Endothelial cell of umbilical vein (primary cell): ENCODE measurements around the gene ASB8. TPM values are rescaled to one million over a fixed set of nuclear protein-coding genes. Genes with fewer than 3 reads are reported as not detected.

Source experiments
- BruUV-seq: library from RNA; stranded (reverse); fragments of 400-500 nt; replicated peaks from 2 replicates; lab custom pipeline; 2021; lab: Mats Ljungman, UMichigan
- CTCF ChIA-PET: fragments of 300-600, 350-600 bp; sonication (Branson Sonifier 250); formaldehyde crosslinking; loops from one replicate; lab custom pipeline; 2021; ENCODE audit warnings: antibody characterized with exemption, inconsistent platforms; lab: Charles Lee
- POLR2A ChIA-PET: fragments of 300-600, 350-600 bp; sonication (Branson Sonifier 250); formaldehyde crosslinking; loops from one replicate; lab custom pipeline; 2021; ENCODE audit warnings: antibody characterized with exemption, inconsistent platforms; lab: Charles Lee
- DNase-seq: peaks from one replicate; pipeline ENCODE4 v3.0.0-alpha.2; 2011; ENCODE audit warnings: low read depth, low spot score
- FAIRE-seq: peaks from 2 replicates; lab custom pipeline; 2011; peaks lifted over from hg19 to GRCh38; lab: Jason Lieb, UNC
- H2AFZ ChIP-seq: 2 replicates; pipeline ENCODE4 v1.6.0; 2012; ENCODE audit warnings: low read depth, low read length, control low read depth, inconsistent platforms
- H3K27ac ChIP-seq: 2 replicates; pipeline ENCODE4 v1.5.1; 2011; ENCODE audit warnings: low read depth, mild to moderate bottlenecking, control low read depth, low read length, moderate library complexity; ENCODE audit not compliant: insufficient read depth
- H3K27me3 ChIP-seq, 2 experiments: 2 replicates each; pipeline versions ENCODE4 v1.6.0 to v1.6.1; 2011; ENCODE audit warnings: low read length in 2 of 2, mixed read lengths in 1 of 2; ENCODE audit not compliant: control insufficient read depth in 2 of 2, insufficient read depth in 2 of 2
- H3K36me3 ChIP-seq, 2 experiments: 2 replicates in 1 of 2; 3 replicates in 1 of 2; pipeline ENCODE4 v1.5.1; 2011; ENCODE audit warnings: low read length in 2 of 2, mild to moderate bottlenecking in 1 of 2, moderate library complexity in 1 of 2; ENCODE audit not compliant: control insufficient read depth in 2 of 2, insufficient read depth in 2 of 2; ENCODE audit errors: extremely low read depth in 1 of 2
- H3K4me1 ChIP-seq: 3 replicates; pipeline ENCODE4 v1.5.1; 2011; ENCODE audit warnings: mild to moderate bottlenecking, low read length; ENCODE audit not compliant: control insufficient read depth, insufficient read depth; ENCODE audit errors: extremely low read depth
- H3K4me2 ChIP-seq: 2 replicates; pipeline ENCODE4 v1.6.1; 2011; ENCODE audit warnings: low read length, control low read depth, mixed read lengths; ENCODE audit not compliant: insufficient read depth
- H3K4me3 ChIP-seq, 3 experiments: fragments of 200-600 bp in 1 of 3; sonication (generic), shearing (Covaris generic) in 1 of 3; replicated peaks in 1 of 3; 2 replicates each; pipeline ENCODE4 v1.5.1; 2011 to 2016; ENCODE audit warnings: control low read depth in 3 of 3, low read length in 3 of 3, mild to moderate bottlenecking in 2 of 3, inconsistent platforms in 1 of 3, low read depth in 1 of 3, moderate library complexity in 1 of 3; ENCODE audit not compliant: insufficient read depth in 1 of 3
- H3K79me2 ChIP-seq: 2 replicates; pipeline ENCODE4 v1.6.0; 2012; ENCODE audit warnings: low read length, inconsistent platforms; ENCODE audit not compliant: control insufficient read depth, insufficient read depth
- H3K9ac ChIP-seq: replicated peaks from 2 replicates; pipeline ENCODE3; 2011; ENCODE audit warnings: low read length, control low read depth; ENCODE audit not compliant: insufficient read depth; ENCODE audit errors: extremely low read depth
- H3K9me1 ChIP-seq: replicated peaks from 3 replicates; pipeline ENCODE4 v1.6.0; 2011; ENCODE audit warnings: mild to moderate bottlenecking, low read length; ENCODE audit not compliant: control insufficient read depth, insufficient read depth; ENCODE audit errors: extremely low read depth
- H3K9me3 ChIP-seq: replicated peaks from 2 replicates; pipeline ENCODE4 v1.5.1; 2012; ENCODE audit warnings: low read length, inconsistent platforms; ENCODE audit not compliant: control insufficient read depth, insufficient read depth
- H4K20me1 ChIP-seq: replicated peaks from 2 replicates; pipeline ENCODE3; 2011; ENCODE audit warnings: mild to moderate bottlenecking, low read length; ENCODE audit not compliant: control insufficient read depth, insufficient read depth; ENCODE audit errors: extremely low read depth
- EZH2 ChIP-seq: IDR thresholded peaks from 2 replicates; pipeline ENCODE4 v1.6.1; 2012; ENCODE audit warnings: borderline replicate concordance, low read depth, mild to moderate bottlenecking, moderate library complexity, low read length, inconsistent platforms; ENCODE audit not compliant: severe bottlenecking
- FOS ChIP-seq: IDR thresholded peaks from 2 replicates; pipeline ENCODE4 v1.6.1; 2011; ENCODE audit warnings: mild to moderate bottlenecking, low read length, moderate library complexity, borderline replicate concordance; ENCODE audit not compliant: insufficient read depth
- GATA2 ChIP-seq: IDR thresholded peaks from 2 replicates; pipeline ENCODE4 v1.7.0; 2011; ENCODE audit warnings: low read depth, mild to moderate bottlenecking, moderate library complexity, mixed read lengths, low read length; ENCODE audit not compliant: insufficient read length, insufficient read depth
- JUN ChIP-seq: IDR thresholded peaks from 2 replicates; pipeline ENCODE4 v1.6.1; 2011; ENCODE audit warnings: borderline replicate concordance, low read depth; ENCODE audit not compliant: insufficient read length, insufficient read depth
- MAX ChIP-seq: IDR thresholded peaks from 2 replicates; pipeline ENCODE4 v1.6.1; 2011; ENCODE audit not compliant: insufficient read depth, insufficient read length
- MYC ChIP-seq: IDR thresholded peaks from one replicate; pipeline ENCODE4 v1.6.1; 2011; ENCODE audit warnings: mild to moderate bottlenecking, low read depth, low read length
- POLR2A ChIP-seq: IDR thresholded peaks from 2 replicates; pipeline ENCODE4 v1.6.1; 2012; ENCODE audit warnings: low read depth, mild to moderate bottlenecking, control low read depth, low read length
- POLR2AphosphoS5 ChIP-seq: IDR thresholded peaks from 2 replicates; pipeline ENCODE4 v1.6.1; 2012; ENCODE audit warnings: low read depth, mild to moderate bottlenecking, control low read depth, low read length, moderate library complexity; ENCODE audit not compliant: insufficient read depth
- dilution Hi-C: fragments of 300-500 bp; cut with MboI; formaldehyde crosslinking; loops from one replicate; pipeline ENCODE4 v1.15.0; 2019; ENCODE audit warnings: low sequenced_read_pairs; ENCODE audit not compliant: extremely low pct_ligation_motif_present
- intact Hi-C: fragments of 100-400 bp; cut with micrococcal nuclease; formaldehyde crosslinking; loops from one replicate; pipeline ENCODE4 v1.10.0; 2022
- polyA plus RNA-seq, 4 experiments: library from polyadenylated mRNA; depleted of rRNA in 3 of 4; stranded (reverse) in 3 of 4; unstranded in 1 of 4; fragments of >200 nt; gene quantifications; 2 replicates each; pipeline versions ENCODE4 v1.2.1 to v1.2.3, GENCODE V29; 2011 to 2012; ENCODE audit warnings: missing spikeins in 1 of 4
- total RNA-seq: library from RNA; stranded (reverse); gene quantifications from 2 replicates; pipeline ENCODE4 v1.2.3, GENCODE V29; 2021
- TF ChIP-seq, protein P1 (sequence below), 2 donors: IDR thresholded peaks; 1 replicate in 1 of 2; 2 replicates in 1 of 2; pipeline ENCODE4 v1.5.1; 2011; ENCODE audit warnings: low read length in 2 of 2, mild to moderate bottlenecking in 2 of 2, moderate library complexity in 2 of 2, control low read depth in 1 of 2, inconsistent platforms in 1 of 2, low read depth in 1 of 2; ENCODE audit not compliant: insufficient read depth in 1 of 2; ENCODE audit errors: extremely low read depth in 1 of 2

Gene ASB8
- total and polyA plus RNA-seq, 2 donors (not counting 3 experiments of a cell fraction or from before 2014, with no cell fraction given), result 14.9 to 29.7 TPM

DNA sequence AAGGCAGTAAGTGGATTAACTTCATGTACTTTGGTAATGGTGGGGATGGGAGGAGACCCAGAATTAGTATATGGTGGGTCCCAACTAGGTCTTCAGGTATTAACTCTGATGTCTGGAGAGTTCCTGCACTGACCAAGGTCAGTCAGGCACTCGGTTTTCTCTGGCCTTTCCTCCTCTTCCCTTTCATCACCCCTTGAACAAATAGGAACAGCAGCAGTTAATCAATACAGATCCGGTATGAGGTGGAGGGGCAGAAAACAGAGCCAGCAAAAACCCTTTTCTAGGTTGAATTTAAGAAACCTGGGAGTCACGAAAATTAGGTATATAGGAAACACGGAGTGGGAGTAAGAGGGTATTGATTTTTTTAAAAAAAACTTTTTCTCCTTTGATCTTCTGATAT lies 34.1 kb downstream of the ASB8 start:
- dilution Hi-C loops, result no loop called here
- Histone ChIP-seq H4K20me1 (no peaks in the 10 kb centered on the region), H3K4me3 (no peak overlapping the region), H3K27ac (no peak overlapping the region), H3K9me3 (no peaks in the 10 kb centered on the region), H3K9ac (no peak overlapping the region), H3K4me2 (no peak overlapping the region), H3K9me1 (no peaks in the 10 kb centered on the region), H3K4me1 (peaks cover 12% of the 10 kb centered on the region), H3K27me3 (no peaks in the 10 kb centered on the region), H3K36me3 (peaks cover 5 to 9% of the 10 kb centered on the region in 2 experiments), H3K79me2 (peaks cover 22% of the 10 kb centered on the region), H2AFZ (no peak overlapping the region)
- ChIA-PET CTCF (no interaction called here), POLR2A (no interaction called here)
- DNase-seq (no peak), FAIRE-seq (no peak)
- no TSS peak for BruUV-seq
- intact Hi-C loops, result no loop called here
- TF ChIP-seq POLR2A (no peak), GATA2 (no peak), POLR2AphosphoS5 (no peak), FOS (no peak), JUN (no peak), EZH2 (no peak), MAX (no peak), MYC (no peak)
- TF ChIP-seq, protein P1, sequence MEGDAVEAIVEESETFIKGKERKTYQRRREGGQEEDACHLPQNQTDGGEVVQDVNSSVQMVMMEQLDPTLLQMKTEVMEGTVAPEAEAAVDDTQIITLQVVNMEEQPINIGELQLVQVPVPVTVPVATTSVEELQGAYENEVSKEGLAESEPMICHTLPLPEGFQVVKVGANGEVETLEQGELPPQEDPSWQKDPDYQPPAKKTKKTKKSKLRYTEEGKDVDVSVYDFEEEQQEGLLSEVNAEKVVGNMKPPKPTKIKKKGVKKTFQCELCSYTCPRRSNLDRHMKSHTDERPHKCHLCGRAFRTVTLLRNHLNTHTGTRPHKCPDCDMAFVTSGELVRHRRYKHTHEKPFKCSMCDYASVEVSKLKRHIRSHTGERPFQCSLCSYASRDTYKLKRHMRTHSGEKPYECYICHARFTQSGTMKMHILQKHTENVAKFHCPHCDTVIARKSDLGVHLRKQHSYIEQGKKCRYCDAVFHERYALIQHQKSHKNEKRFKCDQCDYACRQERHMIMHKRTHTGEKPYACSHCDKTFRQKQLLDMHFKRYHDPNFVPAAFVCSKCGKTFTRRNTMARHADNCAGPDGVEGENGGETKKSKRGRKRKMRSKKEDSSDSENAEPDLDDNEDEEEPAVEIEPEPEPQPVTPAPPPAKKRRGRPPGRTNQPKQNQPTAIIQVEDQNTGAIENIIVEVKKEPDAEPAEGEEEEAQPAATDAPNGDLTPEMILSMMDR (IDR thresholded peaks at IDR 0.05; ENCODE audit: extremely low read depth in 1 of 2, insufficient read depth in 1 of 2, low read depth in 1 of 2, low read length in 2 of 2), result no peak
